ENCODE data around the gene CHRNA4. TPM values are rescaled to one million over a fixed set of nuclear protein-coding genes. Genes with fewer than 3 reads are reported as not detected.
"Not testable (repeated sequence)": the region's sequence is repeated elsewhere in the genome, so short reads cannot be mapped to it uniquely, and the experiment has no call there.

Gene CHRNA4
- total RNA-seq, 1 donor from 2014 or later, result not detected

DNA sequence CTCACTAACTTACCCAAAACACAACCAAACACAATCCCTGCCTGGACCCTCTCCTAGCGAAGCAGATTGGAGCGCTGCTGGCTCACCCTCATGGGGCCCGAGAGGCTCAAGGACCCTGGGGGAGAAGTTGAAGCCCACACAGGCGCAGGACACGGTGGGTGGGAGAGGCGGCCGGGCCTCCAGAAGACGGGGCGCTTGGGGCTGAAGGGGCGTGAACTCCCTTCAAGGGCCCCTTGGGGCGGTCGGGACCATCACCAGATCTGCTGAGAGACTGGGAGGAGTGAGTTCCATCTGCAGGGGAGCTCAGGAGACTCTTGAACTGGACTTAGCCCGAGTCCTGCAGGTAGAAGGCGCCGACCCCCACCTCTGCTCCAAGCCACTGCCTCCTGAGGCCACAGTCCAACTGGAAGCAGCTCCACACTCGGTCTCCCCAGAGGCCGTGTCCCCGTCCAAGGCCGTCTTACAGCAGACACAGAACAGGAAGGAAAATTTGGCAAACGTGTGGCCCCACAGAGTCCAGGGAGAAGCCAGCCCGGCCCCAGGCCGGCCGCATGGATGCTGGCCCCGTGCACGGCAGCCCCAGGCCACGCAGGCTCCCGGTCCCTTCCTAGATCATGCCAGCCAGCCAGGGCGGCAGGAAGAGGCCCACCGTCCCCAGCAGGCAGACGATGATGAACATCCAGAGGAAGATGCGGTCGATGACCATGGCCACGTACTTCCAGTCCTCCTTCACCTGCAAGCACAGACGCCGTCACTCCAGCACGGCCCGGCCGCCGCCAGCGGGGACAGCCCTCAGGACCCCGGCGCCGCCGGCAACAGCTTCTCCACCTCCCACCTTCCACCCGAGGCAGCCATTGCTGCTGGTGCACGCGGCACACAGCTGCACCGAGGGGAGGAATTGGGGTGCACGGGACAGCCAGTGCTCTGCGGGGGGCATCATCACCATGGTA, 14.7 kb downstream of the CHRNA4 start:
- H3K4me3 ChIP-seq (ENCODE audit: low read depth, low read length), result no peak overlapping the region
- TF ChIP-seq, protein P1, sequence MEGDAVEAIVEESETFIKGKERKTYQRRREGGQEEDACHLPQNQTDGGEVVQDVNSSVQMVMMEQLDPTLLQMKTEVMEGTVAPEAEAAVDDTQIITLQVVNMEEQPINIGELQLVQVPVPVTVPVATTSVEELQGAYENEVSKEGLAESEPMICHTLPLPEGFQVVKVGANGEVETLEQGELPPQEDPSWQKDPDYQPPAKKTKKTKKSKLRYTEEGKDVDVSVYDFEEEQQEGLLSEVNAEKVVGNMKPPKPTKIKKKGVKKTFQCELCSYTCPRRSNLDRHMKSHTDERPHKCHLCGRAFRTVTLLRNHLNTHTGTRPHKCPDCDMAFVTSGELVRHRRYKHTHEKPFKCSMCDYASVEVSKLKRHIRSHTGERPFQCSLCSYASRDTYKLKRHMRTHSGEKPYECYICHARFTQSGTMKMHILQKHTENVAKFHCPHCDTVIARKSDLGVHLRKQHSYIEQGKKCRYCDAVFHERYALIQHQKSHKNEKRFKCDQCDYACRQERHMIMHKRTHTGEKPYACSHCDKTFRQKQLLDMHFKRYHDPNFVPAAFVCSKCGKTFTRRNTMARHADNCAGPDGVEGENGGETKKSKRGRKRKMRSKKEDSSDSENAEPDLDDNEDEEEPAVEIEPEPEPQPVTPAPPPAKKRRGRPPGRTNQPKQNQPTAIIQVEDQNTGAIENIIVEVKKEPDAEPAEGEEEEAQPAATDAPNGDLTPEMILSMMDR (conservative IDR thresholded peaks at IDR 0.05; ENCODE audit: low read depth, low read length), result no peak
- no peak for DNase-seq (ENCODE audit: low read depth)

DNA sequence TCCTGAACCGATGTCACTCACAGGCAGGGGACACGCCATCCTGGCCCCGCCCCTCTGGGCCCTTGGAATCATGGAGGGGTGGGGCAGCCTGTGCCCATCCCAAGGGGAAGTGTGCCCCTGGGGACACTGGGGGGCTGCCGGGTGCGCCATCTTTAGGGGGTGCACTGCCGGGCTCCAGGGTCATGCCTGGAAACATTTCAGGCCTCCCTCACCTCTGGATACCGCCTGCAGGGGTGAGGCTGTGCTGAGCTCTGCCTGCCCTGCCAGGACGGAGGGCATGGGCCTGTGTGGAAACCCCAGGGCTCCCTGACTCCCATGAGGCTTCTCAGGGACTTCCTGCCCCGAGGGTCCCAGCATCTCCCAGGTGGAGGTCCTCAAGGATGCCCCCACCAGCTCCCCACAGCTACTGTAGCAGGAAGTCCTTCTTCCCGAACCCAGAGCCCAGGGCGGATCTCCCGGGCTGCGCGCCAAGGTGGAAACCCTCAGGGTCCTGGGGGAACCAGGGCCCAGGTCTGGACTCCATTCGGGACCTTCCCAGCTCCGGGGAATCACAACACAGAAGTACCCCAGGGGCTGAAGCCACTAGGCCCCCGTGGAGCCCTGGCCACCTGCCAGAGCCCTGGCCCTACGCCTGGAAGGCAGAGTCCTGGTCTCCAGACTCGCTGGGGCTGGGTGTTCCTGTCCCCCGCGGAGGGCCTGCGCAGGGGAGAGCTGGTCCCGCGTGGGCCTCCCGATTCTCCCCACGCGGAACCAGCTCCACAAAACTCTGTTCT, 15.6 kb downstream of the CHRNA4 start:
- DNase-seq (ENCODE audit: low read depth), result no peak
- TF ChIP-seq, protein P1 (conservative IDR thresholded peaks at IDR 0.05; ENCODE audit: low read depth, low read length), result no peak
- H3K4me3 ChIP-seq (ENCODE audit: low read depth, low read length), result no peak overlapping the region

DNA sequence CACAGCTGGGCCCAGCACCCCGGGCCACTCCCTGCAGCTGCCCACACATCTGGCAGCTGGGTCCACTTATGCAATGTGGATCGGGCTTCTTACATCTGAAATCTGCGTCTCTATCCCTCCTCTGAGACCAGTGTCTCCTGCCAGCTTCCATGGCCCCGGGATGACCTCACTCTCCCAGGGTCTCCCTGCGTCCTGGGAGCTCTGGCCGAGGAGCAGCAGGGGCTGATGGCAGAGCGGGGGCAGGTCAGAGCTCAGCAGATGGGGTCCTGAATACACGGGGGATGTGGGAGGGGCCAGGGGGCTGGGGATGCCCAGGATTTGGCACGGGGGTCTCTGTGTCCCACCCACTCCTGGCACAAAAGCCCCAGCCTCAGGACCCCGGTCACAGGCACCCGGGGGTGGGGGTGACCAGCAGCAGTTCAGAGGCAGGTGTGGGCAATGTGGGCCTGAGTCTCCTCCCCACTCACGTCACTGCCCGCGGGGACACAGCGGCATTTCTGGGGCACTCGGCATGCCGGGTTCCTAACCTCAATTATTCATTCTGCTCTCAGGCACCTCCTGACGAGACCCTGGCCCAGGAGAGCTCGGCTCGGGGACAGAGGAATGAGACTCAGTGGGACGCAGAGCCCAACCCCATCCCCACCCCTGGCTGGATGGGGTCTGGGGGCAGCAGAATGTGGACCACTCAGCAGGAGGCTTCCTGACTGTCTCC, 16.4 kb downstream of the CHRNA4 start:
- no peak overlapping the region for H3K4me3 ChIP-seq (ENCODE audit: low read depth, low read length)
- DNase-seq (ENCODE audit: low read depth), result no peak
- TF ChIP-seq, protein P1 (conservative IDR thresholded peaks at IDR 0.05; ENCODE audit: low read depth, low read length), result no peak

DNA sequence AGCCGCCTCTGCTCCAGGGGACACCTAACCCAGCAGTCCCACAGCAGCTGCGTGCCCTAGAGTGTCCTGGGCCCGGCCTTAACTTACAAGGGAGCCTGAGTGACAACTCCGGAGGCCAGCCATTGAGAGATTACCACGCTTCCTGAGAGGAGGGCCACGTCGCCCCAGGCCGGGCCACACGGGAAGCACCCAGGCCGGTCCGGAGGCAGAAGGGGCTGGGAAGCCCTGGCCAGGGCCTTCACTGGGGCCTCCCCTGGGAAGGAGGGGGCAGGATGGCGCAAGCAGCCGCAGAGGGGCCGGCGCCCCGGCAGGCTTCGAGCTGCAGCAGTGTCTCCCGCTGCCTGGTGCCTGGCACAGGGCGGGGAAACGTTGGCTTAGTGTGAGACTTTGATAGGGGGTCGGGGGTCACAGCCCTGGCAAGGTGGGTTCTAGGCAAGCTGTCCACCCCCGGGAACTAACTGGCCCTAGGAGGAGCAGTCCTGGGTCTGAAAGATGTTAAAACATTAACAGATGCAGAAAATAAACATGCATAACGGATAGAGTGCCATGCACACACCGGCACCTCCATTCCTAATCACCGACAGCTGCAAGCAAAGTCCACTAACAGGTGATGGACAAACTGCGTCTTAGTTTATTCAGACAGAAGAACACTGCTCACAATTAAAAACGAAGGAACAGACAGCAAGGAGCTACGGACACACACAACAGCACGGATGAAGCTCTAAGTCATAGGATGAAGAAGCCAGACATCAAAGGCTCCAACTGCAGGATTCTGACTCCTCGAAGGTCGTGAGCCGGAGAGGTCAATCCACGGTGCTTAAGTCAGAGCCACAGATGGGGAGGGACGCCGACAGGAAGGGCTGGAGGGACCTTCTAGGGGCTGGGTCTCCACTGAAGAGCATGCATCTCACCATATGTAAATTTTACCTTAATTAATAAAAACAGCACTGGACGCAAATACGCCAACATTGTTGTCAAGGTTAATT, 17.4 kb downstream of the CHRNA4 start:
- TF ChIP-seq, protein P1 (conservative IDR thresholded peaks at IDR 0.05; ENCODE audit: low read depth, low read length), result no peak
- DNase-seq (ENCODE audit: low read depth), result no peak
- H3K4me3 ChIP-seq (ENCODE audit: low read depth, low read length), result no peak overlapping the region

DNA sequence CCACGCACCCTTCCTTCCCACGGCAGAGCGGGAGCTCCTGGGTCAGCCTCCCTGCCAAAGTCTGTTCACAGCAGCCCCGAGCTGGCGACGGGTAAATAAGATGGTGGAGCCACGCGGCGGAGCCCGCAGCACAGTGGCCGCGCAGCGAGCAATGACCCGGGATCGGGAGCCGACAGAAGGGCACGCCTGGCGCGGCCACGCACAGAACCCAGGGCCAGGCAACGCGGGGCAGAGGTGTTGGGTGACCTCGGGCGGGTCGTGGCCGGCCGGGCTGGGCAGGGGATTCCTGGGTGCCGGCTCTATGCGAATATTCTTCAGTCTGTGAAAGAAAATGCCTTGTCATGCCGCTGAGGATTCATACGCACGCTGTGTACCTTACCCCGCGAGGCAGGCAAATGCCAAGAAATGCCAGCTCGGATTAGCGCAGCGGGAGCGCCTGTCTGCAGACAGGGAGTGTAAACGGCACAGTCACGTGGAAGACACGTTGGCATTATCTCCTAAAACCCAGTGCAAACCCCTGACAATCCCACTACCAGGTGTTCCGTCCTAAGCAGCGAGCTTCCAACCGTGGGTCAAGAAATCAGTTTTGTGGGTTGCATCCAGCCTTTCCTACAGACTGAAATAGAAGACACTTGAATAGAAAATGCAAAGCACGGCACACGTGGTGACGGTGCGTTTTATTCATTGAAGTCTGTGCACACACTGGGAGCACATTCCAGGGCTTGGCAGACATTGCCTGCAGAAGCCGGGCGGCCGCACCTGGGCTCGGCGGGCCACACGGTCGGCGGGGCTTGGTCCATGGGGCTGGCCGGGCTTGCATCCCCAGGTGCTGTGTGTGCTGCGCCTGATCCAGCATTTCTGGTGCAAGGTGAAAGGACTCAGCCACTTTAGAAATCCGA, 18.3 kb downstream of the CHRNA4 start:
- DNase-seq (ENCODE audit: low read depth), result no peak
- TF ChIP-seq, protein P1 (conservative IDR thresholded peaks at IDR 0.05; ENCODE audit: low read depth, low read length), result no peak
- no peak overlapping the region for H3K4me3 ChIP-seq (ENCODE audit: low read depth, low read length)

DNA sequence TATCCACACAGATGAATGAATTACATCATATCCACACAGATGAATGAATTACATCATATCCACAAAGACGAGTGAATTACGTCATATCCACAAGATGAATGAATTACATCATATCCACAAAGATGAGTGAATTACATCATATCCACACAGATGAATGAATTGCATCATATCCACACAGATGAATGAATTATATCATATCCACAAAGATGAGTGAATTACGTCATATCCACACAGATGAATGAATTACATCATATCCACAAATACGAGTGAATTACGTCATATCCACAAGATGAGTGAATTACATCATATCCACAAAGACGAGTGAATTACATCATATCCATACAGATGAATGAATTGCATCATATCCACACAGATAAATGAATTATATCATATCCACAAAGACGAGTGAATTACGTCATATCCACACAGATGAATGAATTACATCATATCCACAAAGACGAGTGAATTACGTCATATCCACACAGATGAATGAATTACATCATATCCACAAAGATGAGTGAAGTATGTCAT, 20.9 kb downstream of the CHRNA4 start:
- not testable (repeated sequence) for H3K4me3 ChIP-seq (ENCODE audit: low read depth, low read length); DNase-seq (ENCODE audit: low read depth)

DNA sequence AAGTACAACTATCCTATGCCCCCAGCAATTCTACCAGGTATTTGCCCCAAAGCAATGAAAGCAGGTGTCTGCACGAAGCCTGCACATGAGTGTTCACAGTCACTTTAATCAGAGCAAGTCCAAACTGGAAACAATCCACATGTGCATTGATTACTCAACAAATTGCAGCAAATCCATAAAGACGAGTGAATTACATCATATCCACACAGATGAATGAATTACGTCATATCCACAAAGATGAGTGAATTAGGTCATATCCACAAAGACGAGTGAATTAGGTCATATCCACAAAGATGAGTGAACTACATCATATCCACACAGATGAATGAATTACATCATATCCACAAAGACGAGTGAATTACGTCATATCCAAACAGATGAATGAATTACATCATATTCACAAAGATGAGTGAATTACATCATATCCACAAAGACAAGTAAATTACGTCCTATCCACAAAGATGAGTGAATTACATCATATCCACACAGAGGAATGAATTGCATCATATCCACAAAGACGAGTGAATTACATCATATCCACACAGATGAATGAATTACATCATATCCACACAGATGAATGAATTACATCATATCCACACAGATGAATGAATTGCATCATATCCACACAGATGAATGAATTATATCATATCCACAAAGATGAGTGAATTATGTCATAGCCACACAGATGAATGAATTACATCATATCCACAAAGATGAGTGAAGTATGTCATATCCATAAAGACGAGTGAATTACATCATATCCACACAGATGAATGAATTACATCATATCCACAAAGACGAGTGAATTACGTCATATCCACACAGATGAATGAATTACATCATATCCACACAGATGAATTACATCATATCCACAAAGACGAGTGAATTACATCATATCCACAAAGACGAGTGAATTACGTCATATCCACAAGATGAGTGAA, 21.7 kb downstream of the CHRNA4 start:
- H3K4me3 ChIP-seq (ENCODE audit: low read depth, low read length), result not testable (repeated sequence)

More for the DNA sequence above, 21.7 kb downstream of the CHRNA4 start:
- DNase-seq (ENCODE audit: low read depth), result not testable (repeated sequence)
